GM19455 (cell line): ENCODE data around the gene KLHL41.
A peak's percentile ranks its signal among the peaks of the same experiment; 100 is the strongest.
"Not testable (repeated sequence)": the region's sequence is repeated elsewhere in the genome, so short reads cannot be mapped to it uniquely, and the experiment has no call there.

ENCODE experiments used
- ATAC-seq: cut with Tn5 transposase; IDR thresholded peaks from one replicate; pipeline ENCODE4 v1.9.1; 2021; ENCODE audit not compliant: unreplicated experiment

KLHL41 gene

GRCh38 chr2:169509955-169510354, 453 bp downstream of the KLHL41 start:
- no peak for ATAC-seq

DNA sequence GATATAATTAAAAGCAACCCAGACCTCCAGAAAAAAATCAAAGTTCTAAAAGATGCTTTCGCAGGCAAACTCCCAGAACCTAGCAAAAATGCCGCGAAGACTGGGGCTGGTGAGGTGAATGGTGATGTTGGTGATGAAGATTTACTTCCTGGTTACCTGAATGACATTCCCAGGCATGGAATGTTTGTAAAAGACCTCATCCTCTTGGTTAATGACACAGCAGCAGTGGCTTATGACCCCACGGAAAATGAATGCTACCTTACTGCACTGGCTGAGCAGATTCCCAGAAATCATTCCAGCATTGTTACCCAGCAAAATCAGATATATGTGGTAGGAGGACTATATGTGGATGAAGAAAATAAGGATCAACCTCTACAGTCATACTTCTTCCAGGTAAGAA, 994 bp downstream of the KLHL41 start:
- ATAC-seq: no peak

- ATAC-seq: no peak
Measured at GRCh38 chr2:169511818-169512217, 2.3 kb downstream of the KLHL41 start.

- no peak for ATAC-seq
Measured at GRCh38 chr2:169512525-169512924, 3.0 kb downstream of the KLHL41 start.

GRCh38 chr2:169513094-169513493, 3.6 kb downstream of the KLHL41 start:
- ATAC-seq: no peak

DNA sequence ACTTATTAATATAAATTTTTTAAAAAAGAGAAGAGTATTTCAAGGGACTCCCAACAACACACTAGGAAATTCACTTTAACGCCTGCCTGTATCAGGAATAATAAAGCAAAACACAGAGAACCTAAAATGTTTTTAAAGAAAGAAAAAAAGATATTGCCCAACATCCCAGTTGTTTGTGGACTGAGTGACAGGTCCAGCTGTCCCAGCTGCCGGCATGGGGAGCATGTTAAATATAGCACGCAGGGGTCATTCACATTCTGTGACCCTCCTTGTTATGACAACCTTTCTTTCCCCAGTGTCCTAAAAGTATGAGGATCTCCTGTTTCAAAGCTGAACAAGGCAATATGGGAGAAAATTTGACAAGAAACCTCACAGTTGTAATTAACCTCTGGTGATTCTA, 4.4 kb downstream of the KLHL41 start:
- no peak for ATAC-seq

GRCh38 chr2:169514758-169515157, 5.3 kb downstream of the KLHL41 start:
- ATAC-seq: not testable (repeated sequence)

DNA sequence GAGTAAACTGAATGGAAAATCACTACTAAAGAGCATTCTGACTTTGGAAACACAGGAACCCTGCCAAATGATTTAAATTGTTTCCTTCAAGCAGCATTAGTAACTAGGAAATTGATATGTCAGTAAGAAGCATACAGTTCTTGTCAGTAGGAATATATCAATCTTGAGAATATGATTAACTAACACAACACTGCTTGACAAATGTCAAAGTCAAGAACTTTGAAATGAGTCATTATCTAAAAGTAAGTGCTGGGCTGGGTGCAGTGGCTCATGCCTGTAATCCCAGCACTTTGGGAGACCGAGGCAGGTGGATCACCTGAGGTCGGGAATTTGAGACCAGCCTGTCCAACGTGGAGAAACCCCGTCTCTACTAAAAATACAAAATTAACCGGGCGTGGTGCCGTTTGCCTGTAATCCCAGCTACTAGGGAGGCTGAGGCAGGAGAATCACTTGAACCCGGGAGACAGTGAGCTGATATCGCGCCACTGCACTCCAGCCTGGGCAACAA, 7.0 kb downstream of the KLHL41 start:
- not testable (repeated sequence) for ATAC-seq

- ATAC-seq: no peak
Measured at GRCh38 chr2:169520896-169521295, 11.4 kb downstream of the KLHL41 start.

GRCh38 chr2:169523681-169524080, 14.2 kb downstream of the KLHL41 start:
- ATAC-seq: no peak

- ATAC-seq: no peak
Measured at GRCh38 chr2:169525434-169525833, 15.9 kb downstream of the KLHL41 start.

- no peak for ATAC-seq
Measured at GRCh38 chr2:169526451-169526850, 16.9 kb downstream of the KLHL41 start.

DNA sequence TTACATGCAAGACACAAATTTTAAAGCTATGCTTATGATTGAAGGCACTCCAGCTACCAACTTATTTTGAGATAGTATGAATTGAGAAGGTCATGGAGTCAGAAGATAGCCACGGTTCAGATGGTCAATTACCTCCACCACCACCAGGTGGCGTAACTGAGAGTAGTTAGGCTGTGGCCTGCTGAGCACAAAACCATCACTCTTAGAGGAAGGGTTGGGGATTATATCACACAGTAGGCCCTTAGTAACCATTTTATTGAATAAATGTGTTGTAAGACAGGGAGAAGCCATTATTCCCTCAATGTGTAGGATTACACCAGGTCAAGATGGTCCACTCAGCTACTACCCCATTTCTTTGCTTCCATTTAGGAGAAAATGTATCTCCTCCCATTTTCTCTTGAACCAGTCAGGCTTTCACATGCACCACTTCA, 18.8 kb downstream of the KLHL41 start:
- peak; percentile 94 for ATAC-seq

- not testable (repeated sequence) for ATAC-seq
Measured at GRCh38 chr2:169539460-169539859, 30.0 kb downstream of the KLHL41 start.

- ATAC-seq: no peak
Measured at GRCh38 chr2:169540146-169540545, 30.6 kb downstream of the KLHL41 start.

DNA sequence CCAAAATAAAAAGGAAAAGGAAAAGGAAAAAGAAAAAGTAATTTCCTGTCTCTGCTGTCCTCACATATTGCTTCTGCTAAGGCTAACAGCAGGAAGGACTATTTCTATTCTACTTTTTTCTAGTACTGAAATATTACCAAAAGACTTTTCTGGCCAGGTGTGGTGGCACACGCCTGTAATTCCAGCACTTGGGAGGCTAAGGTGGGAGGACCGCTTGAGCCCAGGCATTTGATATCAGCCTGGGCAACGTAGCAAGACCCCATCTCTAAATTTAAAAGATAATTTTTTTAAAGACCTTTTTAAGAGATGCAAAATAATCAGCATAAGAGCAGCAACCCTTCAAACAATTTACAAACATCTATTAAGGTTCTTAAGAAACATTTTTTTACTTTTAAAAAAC, 32.9 kb downstream of the KLHL41 start:
- no peak for ATAC-seq

DNA sequence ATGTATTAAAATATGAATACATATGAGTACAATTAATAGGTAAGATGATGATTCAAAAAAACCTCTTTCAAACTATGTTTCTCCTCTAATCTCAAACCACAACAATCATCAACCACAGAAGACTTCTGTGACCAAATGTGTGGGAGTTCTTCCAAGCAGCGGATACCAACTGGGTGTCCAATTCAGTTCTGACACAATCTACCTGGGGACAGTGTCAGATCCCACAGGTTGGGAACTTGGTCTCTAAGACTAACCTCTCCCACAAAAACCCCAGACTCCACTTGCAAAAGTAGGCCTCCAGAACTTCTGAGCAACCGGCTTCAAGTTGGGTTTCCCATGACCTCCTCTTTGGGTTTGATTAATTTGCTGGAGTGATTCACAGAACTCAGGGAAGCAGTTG, 37.3 kb downstream of the KLHL41 start:
- ATAC-seq: no peak

DNA sequence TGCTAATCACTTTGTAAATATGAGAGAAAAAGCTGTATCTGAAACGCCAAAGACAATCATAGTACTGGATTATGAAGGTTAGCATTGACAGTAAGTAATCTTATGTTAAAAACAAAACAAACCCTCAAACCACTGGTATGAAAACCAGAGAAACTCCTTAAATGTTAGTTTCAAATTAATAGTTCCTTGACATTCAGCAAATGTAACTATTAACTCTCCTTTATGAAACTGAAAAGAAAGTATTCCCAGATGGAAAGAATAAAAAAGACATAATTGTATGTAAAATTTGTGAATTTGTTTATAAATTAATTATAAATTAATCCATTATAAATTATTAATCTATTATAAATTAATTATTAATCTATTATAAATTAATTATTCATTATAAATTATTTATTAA, 51.9 kb downstream of the KLHL41 start:
- ATAC-seq: no peak

DNA sequence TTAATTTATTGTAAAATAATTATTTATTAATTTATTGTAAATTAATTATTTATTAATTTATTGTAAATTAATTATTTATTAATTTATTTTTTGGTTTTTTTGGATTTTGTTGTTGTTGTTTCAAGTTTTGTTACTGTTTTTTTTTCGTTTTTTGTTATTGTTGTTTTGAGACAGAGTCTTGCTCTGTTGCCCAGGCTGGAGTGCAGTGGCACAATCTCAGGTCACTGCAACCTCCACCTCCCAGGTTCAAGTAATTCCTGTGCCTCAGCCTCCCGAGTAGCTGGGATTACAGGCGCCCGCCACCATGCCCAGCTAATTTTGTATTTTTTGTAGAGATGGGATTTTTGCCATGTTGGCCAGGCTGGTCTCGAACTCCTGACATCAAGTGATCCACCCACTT, 52.6 kb downstream of the KLHL41 start:
- ATAC-seq: not testable (repeated sequence)

GRCh38 chr2:169562519-169562918, 53.0 kb downstream of the KLHL41 start:
- ATAC-seq: no peak

DNA sequence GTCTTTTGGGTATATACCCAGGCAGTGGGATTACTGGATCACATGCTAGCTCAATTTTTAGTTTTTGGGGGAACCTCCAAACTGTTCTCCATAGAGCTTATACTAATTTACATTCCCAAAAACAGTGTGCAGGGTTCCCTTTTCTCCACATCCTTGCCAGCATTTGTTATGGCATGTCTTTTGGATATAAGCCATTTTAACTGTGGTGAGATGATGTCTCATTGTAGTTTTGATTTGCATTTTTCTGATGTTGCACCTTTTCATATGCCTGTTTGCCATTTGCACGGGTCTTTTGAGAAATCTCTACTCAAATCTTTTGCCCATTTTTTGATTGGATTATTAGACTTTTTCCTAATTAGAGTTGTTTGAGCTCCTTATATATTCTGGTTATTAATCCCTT, 56.2 kb downstream of the KLHL41 start:
- no peak for ATAC-seq

DNA sequence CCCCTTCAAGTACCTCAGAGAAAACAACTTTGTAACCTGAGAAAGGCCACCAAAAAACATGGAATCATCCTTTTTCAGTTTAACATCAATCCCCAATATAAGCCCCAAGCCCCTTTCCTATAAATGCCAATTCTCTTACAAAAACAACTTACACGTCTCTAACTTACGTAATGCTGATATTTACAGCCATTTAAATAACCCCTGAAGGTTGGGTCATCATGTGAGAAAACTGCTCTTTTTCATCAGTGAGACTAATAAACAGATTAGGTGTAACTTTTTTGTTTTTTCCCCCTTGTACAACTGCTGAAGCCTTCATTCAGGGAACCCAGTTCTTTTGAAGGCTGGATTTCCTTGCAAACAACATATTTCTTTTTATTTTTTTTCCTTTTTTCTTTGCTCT, 60.4 kb downstream of the KLHL41 start:
- no peak for ATAC-seq

GRCh38 chr2:169570752-169571151, 61.2 kb downstream of the KLHL41 start:
- ATAC-seq: not testable (repeated sequence)

GRCh38 chr2:169571571-169571970, 62.1 kb downstream of the KLHL41 start:
- ATAC-seq: no peak
